Endothelial cell of umbilical vein (primary cell): ENCODE measurements around the gene SPAG16.

Experiments
- EZH2 ChIP-seq: IDR thresholded peaks from 2 replicates; pipeline ENCODE4 v1.6.1; 2012; ENCODE audit warnings: borderline replicate concordance, low read depth, mild to moderate bottlenecking, moderate library complexity, low read length, inconsistent platforms; ENCODE audit not compliant: severe bottlenecking
- FOS ChIP-seq: IDR thresholded peaks from 2 replicates; pipeline ENCODE4 v1.6.1; 2011; ENCODE audit warnings: mild to moderate bottlenecking, low read length, moderate library complexity, borderline replicate concordance; ENCODE audit not compliant: insufficient read depth
- GATA2 ChIP-seq: IDR thresholded peaks from 2 replicates; pipeline ENCODE4 v1.7.0; 2011; ENCODE audit warnings: low read depth, mild to moderate bottlenecking, moderate library complexity, mixed read lengths, low read length; ENCODE audit not compliant: insufficient read length, insufficient read depth
- JUN ChIP-seq: IDR thresholded peaks from 2 replicates; pipeline ENCODE4 v1.6.1; 2011; ENCODE audit warnings: borderline replicate concordance, low read depth; ENCODE audit not compliant: insufficient read length, insufficient read depth
- MYC ChIP-seq: IDR thresholded peaks from one replicate; pipeline ENCODE4 v1.6.1; 2011; ENCODE audit warnings: mild to moderate bottlenecking, low read depth, low read length
- POLR2A ChIP-seq: IDR thresholded peaks from 2 replicates; pipeline ENCODE4 v1.6.1; 2012; ENCODE audit warnings: low read depth, mild to moderate bottlenecking, control low read depth, low read length
- POLR2AphosphoS5 ChIP-seq: IDR thresholded peaks from 2 replicates; pipeline ENCODE4 v1.6.1; 2012; ENCODE audit warnings: low read depth, mild to moderate bottlenecking, control low read depth, low read length, moderate library complexity; ENCODE audit not compliant: insufficient read depth
- TF ChIP-seq, protein P1 (sequence below), 2 donors: IDR thresholded peaks; 1 replicate in 1 of 2; 2 replicates in 1 of 2; pipeline ENCODE4 v1.5.1; 2011; ENCODE audit warnings: low read length in 2 of 2, mild to moderate bottlenecking in 2 of 2, moderate library complexity in 2 of 2, control low read depth in 1 of 2, inconsistent platforms in 1 of 2, low read depth in 1 of 2; ENCODE audit not compliant: insufficient read depth in 1 of 2; ENCODE audit errors: extremely low read depth in 1 of 2
- TF ChIP-seq, protein P2 (sequence below): IDR thresholded peaks from 2 replicates; pipeline ENCODE4 v1.6.1; 2011; ENCODE audit not compliant: insufficient read depth, insufficient read length

DNA sequence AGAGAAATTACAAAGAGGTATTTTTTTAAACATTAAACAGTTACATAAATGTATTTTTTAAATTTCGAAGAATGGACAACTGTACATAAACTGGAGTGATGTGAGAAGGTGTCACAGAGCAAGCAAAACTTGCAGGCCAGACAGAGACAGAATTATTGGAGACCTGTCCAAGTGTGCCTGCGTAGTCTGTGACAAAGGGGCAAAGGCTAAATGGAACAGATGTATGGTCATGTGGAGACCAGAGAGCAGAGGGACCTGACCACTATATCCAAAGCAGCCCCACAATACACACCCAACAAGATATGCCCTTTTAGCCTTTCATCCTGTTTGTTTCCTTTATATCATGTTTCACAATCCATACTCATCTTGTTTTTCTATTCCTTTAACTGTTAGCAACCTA is 901.3 kb downstream of the SPAG16 start:
- TF ChIP-seq, protein P1, sequence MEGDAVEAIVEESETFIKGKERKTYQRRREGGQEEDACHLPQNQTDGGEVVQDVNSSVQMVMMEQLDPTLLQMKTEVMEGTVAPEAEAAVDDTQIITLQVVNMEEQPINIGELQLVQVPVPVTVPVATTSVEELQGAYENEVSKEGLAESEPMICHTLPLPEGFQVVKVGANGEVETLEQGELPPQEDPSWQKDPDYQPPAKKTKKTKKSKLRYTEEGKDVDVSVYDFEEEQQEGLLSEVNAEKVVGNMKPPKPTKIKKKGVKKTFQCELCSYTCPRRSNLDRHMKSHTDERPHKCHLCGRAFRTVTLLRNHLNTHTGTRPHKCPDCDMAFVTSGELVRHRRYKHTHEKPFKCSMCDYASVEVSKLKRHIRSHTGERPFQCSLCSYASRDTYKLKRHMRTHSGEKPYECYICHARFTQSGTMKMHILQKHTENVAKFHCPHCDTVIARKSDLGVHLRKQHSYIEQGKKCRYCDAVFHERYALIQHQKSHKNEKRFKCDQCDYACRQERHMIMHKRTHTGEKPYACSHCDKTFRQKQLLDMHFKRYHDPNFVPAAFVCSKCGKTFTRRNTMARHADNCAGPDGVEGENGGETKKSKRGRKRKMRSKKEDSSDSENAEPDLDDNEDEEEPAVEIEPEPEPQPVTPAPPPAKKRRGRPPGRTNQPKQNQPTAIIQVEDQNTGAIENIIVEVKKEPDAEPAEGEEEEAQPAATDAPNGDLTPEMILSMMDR (IDR thresholded peaks at IDR 0.05; ENCODE audit: extremely low read depth in 1 of 2, insufficient read depth in 1 of 2, low read depth in 1 of 2, low read length in 2 of 2) = no peak
- no peak for TF ChIP-seq JUN
- TF ChIP-seq, protein P2, sequence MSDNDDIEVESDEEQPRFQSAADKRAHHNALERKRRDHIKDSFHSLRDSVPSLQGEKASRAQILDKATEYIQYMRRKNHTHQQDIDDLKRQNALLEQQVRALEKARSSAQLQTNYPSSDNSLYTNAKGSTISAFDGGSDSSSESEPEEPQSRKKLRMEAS = no peak
- no peak for TF ChIP-seq EZH2
- no peak for TF ChIP-seq POLR2A
- TF ChIP-seq POLR2AphosphoS5 = no peak
- TF ChIP-seq MYC = no peak
- TF ChIP-seq GATA2 = no peak
- no peak for TF ChIP-seq FOS
